Subcutaneous abdominal adipose tissue (tissue), 5 donors: ENCODE measurements around the gene CDK13.
"Not testable (repeated sequence)": the region's sequence is repeated elsewhere in the genome, so short reads cannot be mapped to it uniquely, and the experiment has no call there.

Experiments
- H3K27ac ChIP-seq: one replicate; pipeline ENCODE4 v1.7.0; 2013; ENCODE audit warnings: low read depth, mild to moderate bottlenecking, inconsistent platforms, low read length, moderate library complexity
- H3K27me3 ChIP-seq, 5 donors: one replicate each; pipeline ENCODE4 v1.7.0; 2013; ENCODE audit warnings: low read length in 5 of 5, inconsistent platforms in 1 of 5; ENCODE audit not compliant: control insufficient read depth in 5 of 5, insufficient read depth in 4 of 5
- H3K36me3 ChIP-seq, 5 donors: one replicate each; pipeline ENCODE4 v1.7.0; 2013; ENCODE audit warnings: low read length in 5 of 5; ENCODE audit not compliant: control insufficient read depth in 5 of 5, insufficient read depth in 5 of 5
- H3K4me1 ChIP-seq, 5 donors: one replicate each; pipeline ENCODE4 v1.7.0; 2013; ENCODE audit warnings: low read length in 5 of 5, mild to moderate bottlenecking in 3 of 5, moderate library complexity in 1 of 5; ENCODE audit not compliant: control insufficient read depth in 5 of 5, insufficient read depth in 5 of 5
- H3K4me3 ChIP-seq, 5 donors: one replicate each; pipeline ENCODE4 v1.7.0; 2013; ENCODE audit warnings: low read length in 5 of 5, low read depth in 1 of 5
- H3K9ac ChIP-seq, 5 donors: one replicate each; pipeline ENCODE4 v1.7.0; 2013; ENCODE audit warnings: low read length in 5 of 5, mild to moderate bottlenecking in 4 of 5, moderate library complexity in 3 of 5
- H3K9me3 ChIP-seq, 5 donors: one replicate each; pipeline ENCODE4 v1.7.0; 2013; ENCODE audit warnings: low read length in 5 of 5; ENCODE audit not compliant: control insufficient read depth in 5 of 5
- donor health status: healthy.
- donor health status: healthy.
- donor health status: healthy.
- donor health status: healthy.
- donor health status: healthy.

CDK13 gene

DNA sequence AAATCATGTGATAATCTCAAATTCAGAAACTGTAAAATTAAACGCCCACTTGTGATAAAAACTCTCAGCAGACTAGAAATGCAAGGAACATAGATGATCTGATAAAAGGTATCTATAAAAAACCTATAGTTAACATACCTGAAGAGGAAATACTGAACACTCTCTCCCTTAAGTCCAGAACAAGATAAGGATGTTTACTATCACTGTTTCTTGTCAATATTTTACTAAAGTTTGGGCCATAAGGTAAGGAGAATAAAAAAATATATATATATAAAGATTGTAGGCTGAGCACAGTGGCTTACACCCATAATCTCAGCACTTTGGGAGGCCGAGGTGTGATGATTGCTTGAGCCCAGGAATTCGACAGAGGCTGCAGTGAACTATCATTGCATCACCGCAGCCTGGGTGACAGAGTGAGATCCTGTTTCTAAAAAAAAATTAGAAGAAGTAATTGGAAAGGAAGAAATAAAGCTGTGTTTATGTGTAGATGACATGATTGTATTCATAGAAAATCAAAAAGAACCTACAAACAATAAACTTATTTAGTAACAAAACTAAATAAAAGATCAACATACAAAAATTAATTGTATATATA, 155.9 kb downstream of the CDK13 start:
- Histone ChIP-seq H3K9ac (no peak overlapping the region), H3K4me3 (no peak overlapping the region), H3K27ac (no peak overlapping the region), H3K27me3 (no peaks in the 10 kb centered on the region), H3K4me1 (no peaks in the 10 kb centered on the region), H3K36me3 (peaks cover 0 to 3% (median 0%) of the 10 kb centered on the region in 5 donors), H3K9me3 (no peaks in the 10 kb centered on the region)

DNA sequence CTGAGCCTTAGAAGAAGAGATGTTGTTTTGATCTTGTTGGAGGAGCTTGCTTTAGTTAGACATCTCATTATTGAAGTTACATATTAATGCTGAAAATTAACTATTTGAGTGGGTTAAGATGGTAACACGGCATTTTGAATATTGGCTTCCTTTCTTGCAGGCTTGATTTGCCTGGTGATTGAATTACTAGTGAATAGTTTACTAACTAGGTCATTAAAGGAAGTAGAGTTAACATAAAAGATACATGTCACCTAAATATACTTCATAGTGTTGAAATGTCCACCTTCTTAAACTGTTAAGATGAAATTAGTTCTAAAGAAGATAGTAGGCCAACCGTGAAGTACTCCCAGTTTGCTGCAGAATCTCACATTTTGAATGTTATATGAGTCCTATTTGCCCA, 165.9 kb downstream of the CDK13 start:
- Histone ChIP-seq H3K36me3 (peaks cover 0 to 3% (median 0%) of the 10 kb centered on the region in 5 donors), H3K4me1 (no peaks in the 10 kb centered on the region), H3K4me3 (no peak overlapping the region), H3K9ac (no peak overlapping the region), H3K27ac (no peak overlapping the region), H3K27me3 (no peaks in the 10 kb centered on the region), H3K9me3 (peaks cover 0 to 7% (median 0%) of the 10 kb centered on the region in 5 donors)

DNA sequence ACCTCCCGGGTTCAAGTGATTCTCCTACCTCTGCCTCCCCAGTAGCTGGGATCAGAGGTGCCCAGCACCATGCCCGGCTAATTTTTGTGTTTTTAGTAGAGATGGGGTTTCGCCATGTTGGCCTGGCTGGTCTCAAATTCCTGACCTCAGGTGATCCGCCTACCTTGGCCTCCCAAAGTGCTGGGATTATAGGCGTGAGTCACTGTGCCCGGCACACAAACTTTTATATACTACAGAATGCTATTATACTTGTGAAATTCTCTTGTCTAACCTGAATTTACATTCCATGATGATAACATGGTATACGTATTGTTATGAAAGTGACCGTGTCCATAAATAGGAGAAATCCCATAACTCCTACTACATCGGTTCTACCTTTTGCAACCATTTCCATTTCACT, 167.1 kb downstream of the CDK13 start:
- not testable (repeated sequence) for H3K9ac ChIP-seq, H3K4me1 ChIP-seq, H3K36me3 ChIP-seq, H3K27me3 ChIP-seq, H3K9me3 ChIP-seq, H3K4me3 ChIP-seq, H3K27ac ChIP-seq

DNA sequence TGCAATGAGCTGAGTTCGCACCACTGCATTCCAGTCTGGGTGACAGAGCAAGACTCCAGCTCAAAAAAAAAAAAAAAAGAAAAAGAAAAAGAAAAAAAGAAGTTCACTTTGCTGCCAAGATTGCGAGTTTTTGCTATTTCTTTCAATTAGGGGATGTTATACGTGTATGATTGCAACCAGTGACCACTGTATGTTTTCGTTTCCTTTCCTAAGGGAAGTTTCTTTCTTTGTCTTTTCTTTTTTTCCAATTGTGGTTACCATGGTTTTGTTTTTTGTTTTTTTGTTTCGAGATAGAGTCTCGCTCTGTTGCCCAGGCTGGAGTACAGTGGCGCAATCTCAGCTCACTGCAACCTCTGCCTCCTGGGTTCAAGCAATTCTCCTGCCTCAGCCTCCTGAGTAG, 168.1 kb downstream of the CDK13 start:
- H3K4me3 ChIP-seq, H3K36me3 ChIP-seq, H3K27ac ChIP-seq, H3K9ac ChIP-seq, H3K27me3 ChIP-seq, H3K9me3 ChIP-seq, H3K4me1 ChIP-seq: not testable (repeated sequence)

DNA sequence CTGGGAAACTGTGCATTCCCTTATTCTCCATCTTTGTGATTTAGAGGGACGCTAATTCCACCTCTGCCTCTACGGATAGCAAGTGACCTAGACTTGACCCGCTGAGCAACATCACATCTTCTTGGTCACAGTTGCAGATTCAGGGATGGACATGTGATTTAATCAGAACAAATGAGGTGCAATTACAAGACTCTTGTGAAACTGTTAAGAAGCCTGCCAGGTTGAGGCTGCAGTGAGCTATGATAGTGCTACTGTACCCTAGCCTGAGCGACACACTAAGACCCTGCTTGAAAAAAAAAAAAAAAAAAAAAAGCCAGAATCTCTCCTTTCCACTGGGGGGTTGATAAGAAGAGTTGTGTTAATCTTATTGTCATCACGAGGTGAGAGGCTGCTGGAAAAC, 170.0 kb downstream of the CDK13 start:
- Histone ChIP-seq H3K9me3 (no peaks in the 10 kb centered on the region), H3K27ac (no peak overlapping the region), H3K27me3 (no peaks in the 10 kb centered on the region), H3K4me3 (no peak overlapping the region), H3K4me1 (no peaks in the 10 kb centered on the region), H3K36me3 (peaks cover 0 to 2% (median 0%) of the 10 kb centered on the region in 5 donors), H3K9ac (no peak overlapping the region)

DNA sequence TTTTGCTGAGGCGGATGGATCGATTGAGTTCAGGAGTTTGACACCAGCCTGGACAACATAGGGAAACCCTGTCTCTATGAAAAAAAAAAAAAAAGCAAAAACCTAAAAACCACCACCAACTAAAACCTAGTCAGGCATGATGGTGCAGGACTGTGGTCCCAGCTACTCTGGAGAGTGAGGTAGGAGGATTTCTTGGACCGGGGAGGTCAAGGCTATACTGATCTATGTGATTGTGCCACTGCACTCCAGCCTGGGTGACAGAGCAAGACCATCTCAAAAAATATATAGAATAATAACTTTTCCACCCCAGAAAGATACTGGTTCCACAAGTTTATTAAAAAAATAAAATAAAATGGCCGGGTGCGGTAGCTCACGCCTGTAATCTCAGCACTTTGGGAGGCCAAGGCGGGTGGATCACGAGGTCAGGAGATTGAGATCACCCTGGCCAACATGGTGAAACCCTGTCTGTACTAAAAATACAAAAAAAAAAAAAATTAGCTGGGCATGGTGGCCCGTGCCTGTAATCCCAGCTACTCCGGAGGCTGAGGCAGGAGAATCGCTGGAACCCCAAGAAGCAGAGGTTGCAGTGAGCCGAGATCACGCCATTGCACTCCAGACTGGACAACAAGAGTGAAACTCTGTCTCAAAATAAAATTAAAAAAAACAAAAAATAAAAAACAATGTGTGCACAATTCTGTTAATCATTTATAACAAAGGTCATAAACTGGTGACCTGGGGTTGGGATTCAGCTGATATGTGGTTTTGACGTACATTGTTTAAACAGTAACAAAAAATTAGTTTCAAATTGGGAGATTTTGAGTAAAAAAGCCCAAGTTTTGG, 172.3 kb downstream of the CDK13 start:
- H3K27me3 ChIP-seq, H3K9me3 ChIP-seq, H3K4me3 ChIP-seq, H3K4me1 ChIP-seq, H3K27ac ChIP-seq, H3K9ac ChIP-seq, H3K36me3 ChIP-seq: not testable (repeated sequence)

DNA sequence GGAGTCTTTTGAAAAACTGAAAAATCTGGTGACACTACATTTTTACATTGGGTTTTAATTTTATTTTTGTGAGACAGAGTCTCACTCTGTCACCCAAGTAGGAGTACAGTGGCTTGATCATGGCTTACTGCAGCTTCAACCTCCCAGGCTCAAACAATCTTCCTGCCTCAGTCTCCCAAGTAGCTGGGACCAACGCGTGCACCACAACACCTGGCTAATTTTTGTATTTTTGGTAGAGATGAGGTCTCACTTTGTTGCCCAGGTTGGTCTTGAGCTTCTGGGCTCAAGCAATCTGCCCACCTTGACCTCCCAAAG, 172.8 kb downstream of the CDK13 start:
- no peaks in the 10 kb centered on the region for H3K27me3 ChIP-seq
- no peaks in the 10 kb centered on the region for H3K4me1 ChIP-seq
- no peaks in the 10 kb centered on the region for H3K9me3 ChIP-seq
- no peak overlapping the region for H3K9ac ChIP-seq
- H3K27ac ChIP-seq: no peak overlapping the region
- H3K36me3 ChIP-seq: peaks cover 0 to 2% (median 0%) of the 10 kb centered on the region in 5 donors
- H3K4me3 ChIP-seq: no peak overlapping the region

DNA sequence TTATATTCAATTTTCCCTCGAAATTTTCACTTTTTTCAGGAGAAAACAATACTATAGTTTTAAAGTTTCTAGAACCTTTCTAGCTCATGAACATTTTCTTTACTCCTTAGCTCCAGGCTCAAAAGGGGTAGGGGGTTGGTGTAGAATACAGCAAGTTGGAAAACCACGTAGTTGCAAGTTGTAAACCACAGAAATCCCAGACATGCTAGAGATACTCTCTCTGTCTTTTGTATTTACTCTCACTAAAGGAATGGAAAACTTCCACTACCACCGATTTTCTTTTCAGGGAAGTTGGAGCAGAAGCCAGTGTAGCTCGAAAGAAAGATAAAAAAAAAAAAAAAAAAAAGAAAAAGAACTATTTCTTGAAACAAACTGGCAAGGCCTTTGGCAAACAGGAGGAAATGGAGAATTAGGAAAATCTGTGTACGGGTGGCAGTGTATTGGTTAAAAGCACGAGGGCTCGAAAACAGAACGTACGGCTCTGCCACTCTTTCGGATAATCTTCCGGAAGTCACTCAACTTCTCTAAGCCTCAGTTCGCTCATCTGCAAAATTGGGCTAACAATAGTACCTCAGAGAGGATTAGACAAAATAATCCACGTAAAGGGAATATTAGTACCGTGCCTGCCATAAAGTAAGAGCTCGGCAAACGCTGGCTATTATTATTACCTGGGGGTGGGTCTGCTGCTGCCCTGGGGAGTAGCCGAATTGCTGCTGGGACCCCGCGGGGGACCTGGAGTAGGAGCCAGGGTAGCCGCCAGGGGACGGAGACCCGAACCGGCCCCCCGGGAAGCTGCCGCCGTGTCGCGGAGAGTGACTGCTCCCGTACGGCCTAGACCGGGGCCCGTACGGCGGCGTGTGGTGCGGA, 183.7 kb downstream of the CDK13 start:
- peak overlapping the region; percentile 97 to 100 (median 99) for H3K9ac ChIP-seq
- H3K9me3 ChIP-seq: no peaks in the 10 kb centered on the region
- peak overlapping the region; percentile 95 for H3K27ac ChIP-seq
- peak overlapping the region; percentile 76 to 96 (median 94) for H3K4me3 ChIP-seq
- H3K27me3 ChIP-seq: no peaks in the 10 kb centered on the region
- peaks cover 0 to 37% (median 26%) of the 10 kb centered on the region in 5 donors for H3K4me1 ChIP-seq
- no peaks in the 10 kb centered on the region for H3K36me3 ChIP-seq

DNA sequence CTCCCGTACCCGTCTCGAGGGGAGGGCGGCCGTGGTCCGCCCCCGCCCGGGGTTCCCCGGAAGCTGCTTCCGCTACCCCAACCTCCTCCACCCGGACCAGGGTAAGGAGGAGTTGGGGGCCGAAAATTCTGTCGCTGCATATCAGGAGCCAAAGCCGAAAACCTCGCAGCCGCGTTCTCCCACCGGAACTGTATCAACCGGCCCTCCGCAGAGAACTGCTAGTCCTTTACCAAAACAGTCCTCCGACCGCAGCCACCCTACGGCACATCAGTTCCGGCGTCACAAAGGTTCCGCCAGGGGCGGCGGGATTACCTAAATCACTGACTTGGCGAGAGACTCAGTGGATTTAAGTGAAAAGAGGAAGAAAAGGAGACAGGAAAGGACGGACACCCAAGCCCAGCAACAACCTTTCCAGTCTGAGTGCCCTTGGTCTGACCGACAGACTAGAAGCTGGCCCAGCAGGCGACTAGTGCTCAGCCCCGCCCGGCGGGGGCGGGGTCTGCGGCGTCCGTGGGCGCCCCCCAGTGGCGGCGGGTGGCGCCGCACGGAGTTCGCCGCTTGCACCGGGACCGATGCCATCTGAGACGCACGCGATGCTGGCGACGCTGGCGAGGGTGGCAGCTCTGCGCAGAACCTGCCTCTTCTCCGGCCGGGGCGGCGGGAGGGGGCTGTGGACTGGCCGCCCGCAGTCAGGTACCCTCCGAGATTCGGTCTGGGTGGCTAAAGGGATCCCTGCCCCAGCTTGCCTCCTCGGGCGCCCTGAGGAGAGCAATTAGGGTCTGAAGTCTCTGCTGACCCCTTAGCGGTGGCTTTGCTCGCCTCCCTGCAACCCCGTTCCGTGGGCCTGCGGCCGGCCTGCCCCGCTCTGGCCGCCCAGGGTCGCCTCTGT, 184.6 kb downstream of the CDK13 start, which contains the start of the genes MPLKIP and SUGCT:
Gene MPLKIP, minus strand, starts transcription at position 195 of the 889 bp plus-strand sequence. Its CDS starts 55 bp downstream, at position 140.
Gene SUGCT, plus strand, starts transcription at position 578 of the 889 bp plus-strand sequence.
- Histone ChIP-seq H3K9me3 (no peaks in the 10 kb centered on the region), H3K27ac (peak within 1 kb of the TSS; percentile 95), H3K4me1 (peaks cover 0 to 37% (median 26%) of the 10 kb centered on the region in 5 donors), H3K27me3 (no peaks in the 10 kb centered on the region), H3K4me3 (peak within 1 kb of the TSS; percentile 76 to 96 (median 94)), H3K9ac (peak within 1 kb of the TSS; percentile 97 to 100 (median 99)), H3K36me3 (no peaks in the 10 kb centered on the region)
